Neuronal stem cell (in vitro differentiated cells): Measurements from ENCODE around the gene BLVRA. TPM values are rescaled to one million over a fixed set of nuclear protein-coding genes. Genes with fewer than 3 reads are reported as not detected.
A peak's percentile ranks its signal among the peaks of the same experiment; 100 is the strongest.
"Not testable (repeated sequence)": the region's sequence is repeated elsewhere in the genome, so short reads cannot be mapped to it uniquely, and the experiment has no call there.

Experiments used
- DNase-seq: peaks from one replicate; pipeline ENCODE4 v3.0.0-alpha.2; 2013; ENCODE audit warnings: low spot score
- H2AFZ ChIP-seq: one replicate; pipeline ENCODE4 v1.6.1; 2013; ENCODE audit warnings: mild to moderate bottlenecking, low read length, inconsistent platforms
- H2AK5ac ChIP-seq: 2 replicates; pipeline ENCODE4 v1.6.1; 2013; ENCODE audit warnings: low read depth, mild to moderate bottlenecking, inconsistent platforms, low read length, moderate library complexity, mixed read lengths
- H2BK120ac ChIP-seq: 2 replicates; pipeline ENCODE4 v1.6.1; 2013; ENCODE audit warnings: low read depth, mild to moderate bottlenecking, inconsistent platforms, low read length, moderate library complexity, mixed read lengths
- H2BK12ac ChIP-seq: one replicate; pipeline ENCODE4 v1.6.1; 2013; ENCODE audit warnings: low read length, inconsistent platforms
- H2BK15ac ChIP-seq: 2 replicates; pipeline ENCODE4 v1.6.1; 2013; ENCODE audit warnings: mild to moderate bottlenecking, low read length, inconsistent platforms, mixed read lengths
- H2BK5ac ChIP-seq: one replicate; pipeline ENCODE4 v1.6.1; 2013; ENCODE audit warnings: inconsistent platforms, mild to moderate bottlenecking, low read length, moderate library complexity
- H3K14ac ChIP-seq: one replicate; pipeline ENCODE4 v1.6.1; 2013; ENCODE audit warnings: low read length, inconsistent platforms
- H3K18ac ChIP-seq: 2 replicates; pipeline ENCODE4 v1.6.1; 2013; ENCODE audit warnings: low read length, inconsistent platforms
- H3K23ac ChIP-seq: 2 replicates; pipeline ENCODE4 v1.6.1; 2013; ENCODE audit warnings: low read depth, mild to moderate bottlenecking, mixed read lengths, low read length, inconsistent platforms; ENCODE audit not compliant: poor library complexity
- H3K27ac ChIP-seq: replicated peaks from 3 replicates; pipeline ENCODE4 v1.5.1; 2013; ENCODE audit warnings: low read length, inconsistent platforms
- H3K27me3 ChIP-seq, 3 experiments: 2 replicates each; pipeline ENCODE4 v1.6.1; 2013; ENCODE audit warnings: low read length in 3 of 3, mild to moderate bottlenecking in 2 of 3, inconsistent platforms in 1 of 3, low read depth in 1 of 3, mixed read lengths in 1 of 3, moderate library complexity in 1 of 3; ENCODE audit not compliant: control insufficient read depth in 3 of 3, insufficient read depth in 3 of 3
- H3K36me3 ChIP-seq, 2 donors: replicated peaks in 1 of 2; 2 replicates each; pipeline ENCODE4 v1.6.1; 2013; ENCODE audit warnings: low read length in 2 of 2; ENCODE audit not compliant: control insufficient read depth in 2 of 2, insufficient read depth in 2 of 2
- H3K4ac ChIP-seq: 2 replicates; pipeline ENCODE4 v1.6.1; 2013; ENCODE audit warnings: inconsistent platforms, mild to moderate bottlenecking, low read length, moderate library complexity
- H3K4me1 ChIP-seq, 2 donors: 1 replicate in 1 of 2; 2 replicates in 1 of 2; pipeline ENCODE4 v1.6.1; 2013; ENCODE audit warnings: low read length in 2 of 2, low read depth in 1 of 2; ENCODE audit not compliant: control insufficient read depth in 2 of 2, insufficient read depth in 1 of 2
- H3K4me2 ChIP-seq: one replicate; pipeline ENCODE4 v1.6.1; 2013; ENCODE audit warnings: mild to moderate bottlenecking, low read length, inconsistent platforms; ENCODE audit not compliant: insufficient read depth, poor library complexity, severe bottlenecking
- H3K4me3 ChIP-seq, 2 donors: 2 replicates each; pipeline ENCODE4 v1.5.1; 2013; ENCODE audit warnings: low read length in 2 of 2, mild to moderate bottlenecking in 2 of 2, inconsistent platforms in 1 of 2, moderate library complexity in 1 of 2
- H3K79me1 ChIP-seq: one replicate; pipeline ENCODE4 v1.6.1; 2013; ENCODE audit warnings: low read depth, mild to moderate bottlenecking, inconsistent platforms, low read length, moderate library complexity
- H3K9ac ChIP-seq: one replicate; pipeline ENCODE4 v1.6.1; 2013; ENCODE audit warnings: mild to moderate bottlenecking, low read depth, low read length, inconsistent platforms; ENCODE audit not compliant: poor library complexity
- H3K9me3 ChIP-seq, 2 donors: replicated peaks in 1 of 2; 2 replicates each; pipeline versions ENCODE3 to v1.6.1; 2013; ENCODE audit warnings: low read length in 2 of 2, mild to moderate bottlenecking in 2 of 2, inconsistent platforms in 1 of 2, low read depth in 1 of 2, mixed read lengths in 1 of 2, moderate library complexity in 1 of 2; ENCODE audit not compliant: control insufficient read depth in 2 of 2, insufficient read depth in 1 of 2
- H4K8ac ChIP-seq: one replicate; pipeline ENCODE4 v1.6.1; 2013; ENCODE audit warnings: low read depth, mild to moderate bottlenecking, inconsistent platforms, low read length, moderate library complexity
- H4K91ac ChIP-seq: one replicate; pipeline ENCODE4 v1.6.1; 2013; ENCODE audit warnings: low read length, low read depth, mild to moderate bottlenecking, inconsistent platforms; ENCODE audit not compliant: poor library complexity
- WGBS, 2 donors: extraction: QIAGEN DNeasy Blood & Tissue Kit; methylation state at CpG; one replicate each; pipeline ENCODE4 v1.1.7; 2013; ENCODE audit warnings: missing lambda C conversion rate in 2 of 2, mixed read lengths in 1 of 2; ENCODE audit not compliant: insufficient read length in 2 of 2, insufficient replicate concordance in 1 of 2; ENCODE audit errors: extremely low coverage in 2 of 2; 5-methylcytosine and 5-hydroxymethylcytosine counted together
- polyA plus RNA-seq, 2 experiments: library from polyadenylated mRNA; stranded (reverse); fragments of 200-250 nt; gene quantifications; one replicate each; pipeline ENCODE4 v1.2.3, GENCODE V29; 2013

Gene BLVRA
- 33.7 TPM for polyA plus RNA-seq (2013, experiment 1 of 2)
- 34.5 TPM for polyA plus RNA-seq (2013, experiment 2 of 2)

DNA sequence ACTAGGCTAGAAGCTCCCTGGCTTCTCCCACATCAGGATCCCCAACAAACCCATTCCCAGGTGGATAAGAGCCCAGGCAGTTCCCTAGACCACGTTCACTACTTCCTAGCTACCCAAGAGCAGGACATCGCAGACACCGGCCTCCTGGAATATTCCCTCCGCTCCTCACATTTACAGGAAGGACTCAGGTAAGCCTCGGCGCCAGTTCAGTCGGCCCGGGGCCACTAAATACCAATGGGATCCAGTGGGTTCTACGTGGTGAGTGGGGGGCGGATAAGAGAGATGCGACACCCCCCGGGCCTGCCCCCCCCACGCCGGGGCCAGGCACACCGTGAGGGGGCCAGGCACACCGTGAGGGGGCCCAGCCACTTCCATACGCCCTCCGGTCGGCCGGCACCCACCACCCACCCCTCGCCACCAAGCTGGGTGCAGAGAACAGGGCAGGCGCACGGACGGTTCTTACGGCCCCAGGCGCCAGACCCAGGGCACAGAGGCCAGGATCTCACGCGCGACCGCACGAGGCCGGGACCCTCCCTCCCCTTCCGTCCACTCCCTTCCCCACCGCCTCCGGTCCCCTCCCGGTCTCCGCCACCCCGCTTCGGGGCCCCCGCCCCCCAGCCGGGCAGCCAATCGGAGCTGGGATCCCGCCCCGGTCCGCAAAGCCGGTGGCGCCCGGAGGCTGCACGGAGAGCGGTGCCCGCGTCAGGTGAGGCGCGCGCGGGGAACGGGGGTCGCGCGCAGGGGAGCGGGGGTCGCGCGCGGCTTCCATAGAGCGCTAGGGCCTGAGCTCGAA is at the start of gene BLVRA:
BLVRA (plus strand) TSS at position 652 of the 793 bp plus-strand sequence. CDS start 12,479 bp downstream, outside the sequence.
- Histone ChIP-seq H2AK5ac (no peak within 1 kb of the TSS), H3K4me3 (peak within 1 kb of the TSS; percentile 54 to 89), H3K27ac (no peak within 1 kb of the TSS), H2BK5ac (peak within 1 kb of the TSS; percentile 58), H3K79me1 (no peaks in the 10 kb centered on the region), H3K9me3 (no peaks in the 10 kb centered on the region), H2BK12ac (peak within 1 kb of the TSS; percentile 50), H3K4ac (peak within 1 kb of the TSS; percentile 89), H3K23ac (peak within 1 kb of the TSS; percentile 94), H3K14ac (peak within 1 kb of the TSS; percentile 100), H3K27me3 (peaks cover 0 to 42% (median 11%) of the 10 kb centered on the region in 3 experiments), H3K4me2 (peak within 1 kb of the TSS; percentile 92), H2AFZ (peak within 1 kb of the TSS; percentile 99), H2BK120ac (no peak within 1 kb of the TSS), H3K36me3 (no peaks in the 10 kb centered on the region), H3K9ac (peak within 1 kb of the TSS; percentile 97), H3K4me1 (peaks cover 2 to 4% of the 10 kb centered on the region in 2 donors), H4K91ac (no peak within 1 kb of the TSS), H3K18ac (peak within 1 kb of the TSS; percentile 98), H4K8ac (peak within 1 kb of the TSS; percentile 84), H2BK15ac (peak within 1 kb of the TSS; percentile 35)
- peak; percentile 61 for DNase-seq
- WGBS, 2 donors = no CpG with 5 or more reads among the region's 67 CpGs

GRCh38 chr7:43711503-43711902 is 47.0 kb upstream of the BLVRA start:
- H3K18ac ChIP-seq = no peak overlapping the region
- no peaks in the 10 kb centered on the region for H3K27me3 ChIP-seq
- H2BK12ac ChIP-seq = no peak overlapping the region
- H3K4me1 ChIP-seq = no peaks in the 10 kb centered on the region
- H4K91ac ChIP-seq = no peak overlapping the region
- H2BK120ac ChIP-seq = no peak overlapping the region
- no CpG with 5 or more reads among the region's 1 CpG for WGBS, 2 donors
- no peak overlapping the region for H3K14ac ChIP-seq
- no peak overlapping the region for H2BK5ac ChIP-seq
- H2AK5ac ChIP-seq = no peak overlapping the region
- no peak overlapping the region for H3K9ac ChIP-seq
- no peak for DNase-seq
- no peak overlapping the region for H3K4ac ChIP-seq
- H3K27ac ChIP-seq = no peak overlapping the region
- no peak overlapping the region for H3K4me3 ChIP-seq
- H3K4me2 ChIP-seq = no peak overlapping the region
- no peak overlapping the region for H2BK15ac ChIP-seq
- H3K23ac ChIP-seq = no peak overlapping the region
- H3K79me1 ChIP-seq = no peaks in the 10 kb centered on the region
- H3K9me3 ChIP-seq = peaks cover 0 to 22% of the 10 kb centered on the region in 2 donors
- no peak overlapping the region for H2AFZ ChIP-seq
- peaks cover 1 to 23% of the 10 kb centered on the region in 2 donors for H3K36me3 ChIP-seq
- no peak overlapping the region for H4K8ac ChIP-seq

- not testable (repeated sequence) for H2AFZ ChIP-seq, H3K4ac ChIP-seq, H2BK120ac ChIP-seq, H2BK12ac ChIP-seq, H3K23ac ChIP-seq, H3K14ac ChIP-seq, H3K4me3 ChIP-seq, H2BK15ac ChIP-seq, H3K4me2 ChIP-seq, H3K9ac ChIP-seq, H3K79me1 ChIP-seq, H3K27ac ChIP-seq, H4K91ac ChIP-seq, H3K27me3 ChIP-seq, DNase-seq, H3K18ac ChIP-seq, H3K4me1 ChIP-seq, H2BK5ac ChIP-seq, H2AK5ac ChIP-seq, H4K8ac ChIP-seq
- Histone ChIP-seq H3K36me3 (peaks cover 1 to 30% of the 10 kb centered on the region in 2 donors), H3K9me3 (peaks cover 0 to 13% of the 10 kb centered on the region in 2 donors)
- WGBS, 2 donors = no CpG with 5 or more reads among the region's 2 CpGs
These were observed 42.5 kb upstream of the BLVRA start for GRCh38 chr7:43715966-43716365.

GRCh38 chr7:43716598-43716997 is 41.9 kb upstream of the BLVRA start:
- H2BK120ac ChIP-seq = no peak overlapping the region
- H4K91ac ChIP-seq = no peak overlapping the region
- H2AK5ac ChIP-seq = no peak overlapping the region
- H3K36me3 ChIP-seq = peaks cover 0 to 27% of the 10 kb centered on the region in 2 donors
- no peak overlapping the region for H3K4me2 ChIP-seq
- H3K9me3 ChIP-seq = peaks cover 0 to 13% of the 10 kb centered on the region in 2 donors
- no CpG with 5 or more reads among the region's 2 CpGs for WGBS, 2 donors
- H4K8ac ChIP-seq = no peak overlapping the region
- H3K4ac ChIP-seq = no peak overlapping the region
- H2BK5ac ChIP-seq = no peak overlapping the region
- no peak overlapping the region for H3K18ac ChIP-seq
- DNase-seq = no peak
- no peaks in the 10 kb centered on the region for H3K27me3 ChIP-seq
- peak overlapping the region; percentile 97 for H3K14ac ChIP-seq
- no peak overlapping the region for H3K23ac ChIP-seq
- H3K27ac ChIP-seq = no peak overlapping the region
- H3K9ac ChIP-seq = no peak overlapping the region
- H3K4me3 ChIP-seq = no peak overlapping the region
- H2BK15ac ChIP-seq = no peak overlapping the region
- H3K79me1 ChIP-seq = peaks cover 3% of the 10 kb centered on the region
- no peaks in the 10 kb centered on the region for H3K4me1 ChIP-seq
- no peak overlapping the region for H2AFZ ChIP-seq
- H2BK12ac ChIP-seq = no peak overlapping the region
